HepG2 (cell line): Measurements from ENCODE around the gene SYNGAP1. TPM values are rescaled to one million over a fixed set of nuclear protein-coding genes. Genes with fewer than 3 reads are reported as not detected.

ENCODE experiments used
- EP300 ChIP-seq, 3 experiments: sonication (generic) in 1 of 3; formaldehyde crosslinking in 1 of 3; IDR thresholded peaks; 2 replicates each; pipeline versions ENCODE4 v1.5.1 to v1.6.1; 2011 to 2020; ENCODE audit warnings: low read depth in 2 of 3, low read length in 2 of 3, borderline replicate concordance in 1 of 3, improper control_type of control experiment in 1 of 3, mild to moderate bottlenecking in 1 of 3, missing genetic modification reagents in 1 of 3, moderate library complexity in 1 of 3
- GATAD2A ChIP-seq: IDR thresholded peaks from 2 replicates; pipeline ENCODE4 v1.6.1; 2016
- JUN ChIP-seq: sonication (generic); formaldehyde crosslinking; IDR thresholded peaks from 2 replicates; pipeline ENCODE4 v1.4.0; 2020; ENCODE audit warnings: mild to moderate bottlenecking, missing genetic modification reagents
- KMT2A ChIP-seq: sonication (generic); formaldehyde crosslinking; IDR thresholded peaks from 2 replicates; pipeline ENCODE4 v1.4.0; 2020; ENCODE audit warnings: missing genetic modification reagents
- MTF2 ChIP-seq: sonication (generic); formaldehyde crosslinking; IDR thresholded peaks from 2 replicates; pipeline ENCODE4 v1.5.0; 2020; ENCODE audit warnings: missing genetic modification reagents, borderline replicate concordance
- NPAS2 ChIP-seq: sonication (generic); formaldehyde crosslinking; IDR thresholded peaks from 2 replicates; pipeline ENCODE4 v1.8.0; 2022; ENCODE audit warnings: mild to moderate bottlenecking, missing genetic modification reagents, borderline replicate concordance
- SCMH1 ChIP-seq: sonication (generic); formaldehyde crosslinking; IDR thresholded peaks from 2 replicates; pipeline ENCODE4 v1.9.0; 2021; ENCODE audit warnings: missing genetic modification reagents, mild to moderate bottlenecking, borderline replicate concordance
- SOX6 ChIP-seq, 2 experiments: fragments of 450-650 bp in 1 of 2; sonication (generic) in 1 of 2; formaldehyde crosslinking in 1 of 2; IDR thresholded peaks; 2 replicates each; pipeline versions ENCODE4 v1.4.0 to v1.6.1; 2017 to 2020; ENCODE audit warnings: antibody characterized with exemption in 1 of 2, mild to moderate bottlenecking in 1 of 2, missing genetic modification reagents in 1 of 2
- SRSF4 ChIP-seq: fragments of 200-400 bp; formaldehyde crosslinking; IDR thresholded peaks from one replicate; pipeline ENCODE4 v1.6.1; 2018; ENCODE audit warnings: mild to moderate bottlenecking, low read depth, low read length, moderate library complexity; ENCODE audit not compliant: poor library complexity, severe bottlenecking
- TARDBP ChIP-seq: sonication (generic); formaldehyde crosslinking; IDR thresholded peaks from 2 replicates; pipeline ENCODE4 v1.8.0; 2022; ENCODE audit warnings: mild to moderate bottlenecking, missing genetic modification reagents
- TRIM24 ChIP-seq: sonication (generic); formaldehyde crosslinking; IDR thresholded peaks from 2 replicates; pipeline ENCODE4 v1.8.0; 2022; ENCODE audit warnings: mild to moderate bottlenecking, missing genetic modification reagents
- YEATS4 ChIP-seq: sonication (generic); formaldehyde crosslinking; IDR thresholded peaks from 2 replicates; pipeline ENCODE4 v1.4.0; 2020; ENCODE audit warnings: missing genetic modification reagents, borderline replicate concordance
- ZBTB2 ChIP-seq: sonication (generic); formaldehyde crosslinking; IDR thresholded peaks from 2 replicates; pipeline ENCODE4 v1.8.0; 2022; ENCODE audit warnings: low read depth, missing genetic modification reagents
- ZNF253 ChIP-seq: sonication (generic); formaldehyde crosslinking; IDR thresholded peaks from 2 replicates; pipeline ENCODE4 v1.8.0; 2022; ENCODE audit warnings: mild to moderate bottlenecking, missing genetic modification reagents, borderline replicate concordance
- ZNF331 ChIP-seq: sonication (generic); formaldehyde crosslinking; IDR thresholded peaks from 2 replicates; pipeline ENCODE4 v1.4.0; 2020; ENCODE audit warnings: missing genetic modification reagents
- ZNF34 ChIP-seq: sonication (generic); formaldehyde crosslinking; IDR thresholded peaks from 2 replicates; pipeline ENCODE4 v1.4.0; 2020; ENCODE audit warnings: mild to moderate bottlenecking, missing genetic modification reagents, borderline replicate concordance
- ZNF414 ChIP-seq: sonication (generic); formaldehyde crosslinking; IDR thresholded peaks from 2 replicates; pipeline ENCODE4 v1.5.0; 2020; ENCODE audit warnings: missing genetic modification reagents
- ZNF547 ChIP-seq: sonication (generic); formaldehyde crosslinking; IDR thresholded peaks from 2 replicates; pipeline ENCODE4 v1.5.1; 2020; ENCODE audit warnings: mild to moderate bottlenecking, missing genetic modification reagents
- ZNF549 ChIP-seq: sonication (generic); formaldehyde crosslinking; IDR thresholded peaks from 2 replicates; pipeline ENCODE4 v1.5.0; 2020; ENCODE audit warnings: missing genetic modification reagents
- ZNF652 ChIP-seq: IDR thresholded peaks from 2 replicates; pipeline ENCODE4 v1.6.1; 2016; ENCODE audit warnings: low read depth, borderline replicate concordance
- ZNF670 ChIP-seq: sonication (generic); formaldehyde crosslinking; IDR thresholded peaks from 2 replicates; pipeline ENCODE4 v1.8.0; 2022; ENCODE audit warnings: mild to moderate bottlenecking, missing genetic modification reagents, borderline replicate concordance
- ZNF691 ChIP-seq: sonication (generic); formaldehyde crosslinking; IDR thresholded peaks from 2 replicates; pipeline ENCODE4 v1.4.0; 2020; ENCODE audit warnings: missing genetic modification reagents, low read depth, mild to moderate bottlenecking, borderline replicate concordance
- ZNF7 ChIP-seq: IDR thresholded peaks from 2 replicates; pipeline ENCODE4 v1.6.1; 2016; ENCODE audit warnings: missing biosample characterization, missing genetic modification reagents
- ZNF773 ChIP-seq: sonication (generic); formaldehyde crosslinking; IDR thresholded peaks from 2 replicates; pipeline ENCODE4 v1.4.0; 2020; ENCODE audit warnings: missing genetic modification reagents, borderline replicate concordance
- ZNF790 ChIP-seq: sonication (generic); formaldehyde crosslinking; IDR thresholded peaks from 2 replicates; pipeline ENCODE4 v1.8.0; 2022; ENCODE audit warnings: missing genetic modification reagents, mild to moderate bottlenecking, borderline replicate concordance
- ZNF891 ChIP-seq: sonication (generic); formaldehyde crosslinking; IDR thresholded peaks from 2 replicates; pipeline ENCODE4 v1.5.0; 2020; ENCODE audit warnings: mild to moderate bottlenecking, missing genetic modification reagents
- polyA plus RNA-seq, 8 experiments: library from polyadenylated mRNA; depleted of rRNA in 3 of 8; stranded (reverse) in 7 of 8; unstranded in 1 of 8; fragments of >200 nt; fragmentation: Illumina TruSeq in 4 of 8; extraction: Trizol in 4 of 8; gene quantifications; 2 replicates each; pipeline versions ENCODE4 v1.2.1 to v1.2.3, GENCODE V29; 2011 to 2016; ENCODE audit warnings: low read depth in 4 of 8, missing spikeins in 1 of 8, mixed read lengths in 1 of 8; ENCODE audit not compliant: insufficient read depth in 1 of 8
- total RNA-seq, 5 experiments: library from RNA; depleted of rRNA; stranded (reverse); fragments of >200 nt; fragmentation: Illumina TruSeq; extraction: Trizol; gene quantifications; 2 replicates each; pipeline ENCODE4 v1.2.3, GENCODE V29; 2016; ENCODE audit warnings: low read depth in 1 of 5
- TF ChIP-seq, protein P1 (sequence below): sonication (generic); formaldehyde crosslinking; IDR thresholded peaks from 2 replicates; pipeline ENCODE4 v1.4.0; 2020; ENCODE audit warnings: missing genetic modification reagents

SYNGAP1 gene
- total and polyA plus RNA-seq, 2 of the 13 experiments (the other 11 are each of a cell fraction or from before 2014, with no cell fraction given), result 0.75 to 1.1 TPM

- TF ChIP-seq ZNF691 (0 out of 2 replicates have a peak, but pooled peaks have one; percentile 25), SCMH1 (no peak), ZNF547 (CRISPR knock-in tag) (no peak), ZNF549 (no peak), ZNF331 (CRISPR knock-in tag) (peak; percentile 21; the same call in 1 of the 2 replicates), ZNF652 (CRISPR knock-in tag) (no peak), SRSF4 (no peak), ZNF414 (CRISPR knock-in tag) (peak; percentile 82; the same call in 1 of the 2 replicates), JUN (no peak), KMT2A (no peak), TRIM24 (CRISPR knock-in tag) (no peak), EP300 (IDR thresholded peaks at IDR 0.05; ENCODE audit: low read depth in 2 of 2, low read length in 2 of 2) (no peak), EP300 (CRISPR knock-in tag; IDR thresholded peaks at IDR 0.05; ENCODE audit: borderline replicate concordance) (no peak), ZNF773 (no peak), MTF2 (no peak), GATAD2A (CRISPR knock-in tag) (no peak), TARDBP (CRISPR knock-in tag) (no peak), ZNF7 (CRISPR knock-in tag) (no peak), ZNF34 (no peak), ZNF790 (CRISPR knock-in tag) (no peak), NPAS2 (CRISPR knock-in tag) (no peak), ZNF253 (no peak), SOX6 (IDR thresholded peaks at IDR 0.05) (no peak), SOX6 (CRISPR knock-in tag; IDR thresholded peaks at IDR 0.05) (no peak), ZNF891 (no peak), ZNF670 (CRISPR knock-in tag) (no peak), ZBTB2 (CRISPR knock-in tag) (peak; percentile 99), YEATS4 (CRISPR knock-in tag) (peak; percentile 79)
- TF ChIP-seq, protein P1, sequence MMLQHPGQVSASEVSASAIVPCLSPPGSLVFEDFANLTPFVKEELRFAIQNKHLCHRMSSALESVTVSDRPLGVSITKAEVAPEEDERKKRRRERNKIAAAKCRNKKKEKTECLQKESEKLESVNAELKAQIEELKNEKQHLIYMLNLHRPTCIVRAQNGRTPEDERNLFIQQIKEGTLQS (CRISPR knock-in tag), result 0 out of 2 replicates have a peak, but pooled peaks have one; percentile 18
Observed at GRCh38 chr6:33425668-33426577, 6.1 kb downstream of the SYNGAP1 start (continued).
